ENCODE data around the gene SAFB.

DNA sequence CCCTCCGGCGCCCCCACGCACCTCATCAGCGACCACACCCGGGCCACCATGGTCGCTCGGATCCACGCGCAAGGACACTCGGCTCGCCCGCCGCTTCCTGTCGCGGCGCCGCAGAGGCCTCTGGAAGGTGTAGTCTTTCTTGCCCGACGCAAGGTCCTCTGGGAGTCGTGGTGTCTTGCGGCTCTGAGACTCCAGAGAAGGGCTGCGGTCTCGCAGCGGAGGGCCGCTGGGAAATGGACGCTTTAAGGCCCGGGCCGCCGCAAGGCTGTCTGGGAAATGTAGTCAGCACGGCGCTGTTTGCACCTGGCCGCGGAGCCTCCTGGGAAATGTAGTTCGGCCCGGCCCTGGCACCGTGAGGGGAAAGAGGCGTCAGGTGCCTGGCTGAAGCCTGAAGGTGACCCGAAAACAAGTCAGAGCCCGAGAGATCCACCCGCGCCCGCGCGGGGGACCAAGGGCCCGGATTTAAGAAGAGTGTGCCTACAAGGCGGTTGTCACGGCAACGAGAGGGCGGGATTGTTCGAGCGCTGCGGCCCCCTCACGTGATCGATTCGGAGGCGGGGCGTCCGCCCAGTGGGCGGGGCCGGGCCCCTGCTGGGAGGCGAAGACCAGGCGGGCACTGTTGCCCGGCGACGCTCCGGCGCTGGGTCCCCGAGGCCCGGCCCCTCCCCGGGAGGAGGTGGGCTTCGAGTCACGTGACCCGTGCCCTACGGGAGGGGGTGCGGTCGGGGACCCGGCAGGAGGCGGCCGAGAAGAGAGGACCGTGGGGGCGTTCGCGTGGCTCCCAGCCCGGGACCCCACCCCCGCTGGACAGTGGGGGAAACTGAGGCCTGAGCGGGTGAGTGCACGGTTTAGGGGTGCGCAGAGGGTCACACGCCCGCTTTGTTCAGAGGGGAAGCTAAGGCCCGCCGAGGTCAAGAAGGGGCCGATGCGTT is 57.8 kb downstream of the SAFB start, which contains the start of the genes HSD11B1L and MICOS13:
- TF ChIP-seq EP300 (IDR thresholded peaks at IDR 0.05) = peak; percentile 35
- TF ChIP-seq, protein P1, sequence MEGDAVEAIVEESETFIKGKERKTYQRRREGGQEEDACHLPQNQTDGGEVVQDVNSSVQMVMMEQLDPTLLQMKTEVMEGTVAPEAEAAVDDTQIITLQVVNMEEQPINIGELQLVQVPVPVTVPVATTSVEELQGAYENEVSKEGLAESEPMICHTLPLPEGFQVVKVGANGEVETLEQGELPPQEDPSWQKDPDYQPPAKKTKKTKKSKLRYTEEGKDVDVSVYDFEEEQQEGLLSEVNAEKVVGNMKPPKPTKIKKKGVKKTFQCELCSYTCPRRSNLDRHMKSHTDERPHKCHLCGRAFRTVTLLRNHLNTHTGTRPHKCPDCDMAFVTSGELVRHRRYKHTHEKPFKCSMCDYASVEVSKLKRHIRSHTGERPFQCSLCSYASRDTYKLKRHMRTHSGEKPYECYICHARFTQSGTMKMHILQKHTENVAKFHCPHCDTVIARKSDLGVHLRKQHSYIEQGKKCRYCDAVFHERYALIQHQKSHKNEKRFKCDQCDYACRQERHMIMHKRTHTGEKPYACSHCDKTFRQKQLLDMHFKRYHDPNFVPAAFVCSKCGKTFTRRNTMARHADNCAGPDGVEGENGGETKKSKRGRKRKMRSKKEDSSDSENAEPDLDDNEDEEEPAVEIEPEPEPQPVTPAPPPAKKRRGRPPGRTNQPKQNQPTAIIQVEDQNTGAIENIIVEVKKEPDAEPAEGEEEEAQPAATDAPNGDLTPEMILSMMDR (IDR thresholded peaks at IDR 0.05) = no peak

Data from ovary (tissue), 3 donors.